ENCODE measurements around the gene FAM72B.
"Not testable (repeated sequence)": the region's sequence is repeated elsewhere in the genome, so short reads cannot be mapped to it uniquely, and the experiment has no call there.

DNA sequence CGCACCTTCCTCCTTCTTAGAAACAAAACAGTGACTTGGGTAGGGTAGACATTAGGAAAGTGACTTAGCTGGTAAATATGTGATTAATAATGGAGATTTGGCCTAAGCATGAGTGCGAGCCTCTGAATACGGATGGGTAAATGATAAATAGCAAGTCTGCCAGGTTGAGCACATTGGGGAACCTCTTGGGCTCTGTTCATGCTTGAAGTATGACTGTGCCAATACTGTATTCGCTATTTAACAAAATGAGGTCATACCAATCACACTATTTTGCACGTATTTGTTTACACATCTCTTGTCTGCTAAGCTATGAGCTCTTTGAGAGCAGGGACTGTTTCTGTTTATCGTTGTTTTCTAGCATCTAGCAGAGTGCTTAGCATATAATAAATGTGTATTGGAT lies 24.2 kb upstream of the FAM72B start:
- TF ChIP-seq, protein P1, sequence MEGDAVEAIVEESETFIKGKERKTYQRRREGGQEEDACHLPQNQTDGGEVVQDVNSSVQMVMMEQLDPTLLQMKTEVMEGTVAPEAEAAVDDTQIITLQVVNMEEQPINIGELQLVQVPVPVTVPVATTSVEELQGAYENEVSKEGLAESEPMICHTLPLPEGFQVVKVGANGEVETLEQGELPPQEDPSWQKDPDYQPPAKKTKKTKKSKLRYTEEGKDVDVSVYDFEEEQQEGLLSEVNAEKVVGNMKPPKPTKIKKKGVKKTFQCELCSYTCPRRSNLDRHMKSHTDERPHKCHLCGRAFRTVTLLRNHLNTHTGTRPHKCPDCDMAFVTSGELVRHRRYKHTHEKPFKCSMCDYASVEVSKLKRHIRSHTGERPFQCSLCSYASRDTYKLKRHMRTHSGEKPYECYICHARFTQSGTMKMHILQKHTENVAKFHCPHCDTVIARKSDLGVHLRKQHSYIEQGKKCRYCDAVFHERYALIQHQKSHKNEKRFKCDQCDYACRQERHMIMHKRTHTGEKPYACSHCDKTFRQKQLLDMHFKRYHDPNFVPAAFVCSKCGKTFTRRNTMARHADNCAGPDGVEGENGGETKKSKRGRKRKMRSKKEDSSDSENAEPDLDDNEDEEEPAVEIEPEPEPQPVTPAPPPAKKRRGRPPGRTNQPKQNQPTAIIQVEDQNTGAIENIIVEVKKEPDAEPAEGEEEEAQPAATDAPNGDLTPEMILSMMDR (conservative IDR thresholded peaks at IDR 0.05; ENCODE audit: low read depth in 2 of 2): not testable (repeated sequence)
- not testable (repeated sequence) for TF ChIP-seq POLR2AphosphoS5 (IDR thresholded peaks at IDR 0.05; ENCODE audit: low read depth); STAT1 (IDR thresholded peaks at IDR 0.05; ENCODE audit: unreplicated experiment)
- TF ChIP-seq, protein P2, sequence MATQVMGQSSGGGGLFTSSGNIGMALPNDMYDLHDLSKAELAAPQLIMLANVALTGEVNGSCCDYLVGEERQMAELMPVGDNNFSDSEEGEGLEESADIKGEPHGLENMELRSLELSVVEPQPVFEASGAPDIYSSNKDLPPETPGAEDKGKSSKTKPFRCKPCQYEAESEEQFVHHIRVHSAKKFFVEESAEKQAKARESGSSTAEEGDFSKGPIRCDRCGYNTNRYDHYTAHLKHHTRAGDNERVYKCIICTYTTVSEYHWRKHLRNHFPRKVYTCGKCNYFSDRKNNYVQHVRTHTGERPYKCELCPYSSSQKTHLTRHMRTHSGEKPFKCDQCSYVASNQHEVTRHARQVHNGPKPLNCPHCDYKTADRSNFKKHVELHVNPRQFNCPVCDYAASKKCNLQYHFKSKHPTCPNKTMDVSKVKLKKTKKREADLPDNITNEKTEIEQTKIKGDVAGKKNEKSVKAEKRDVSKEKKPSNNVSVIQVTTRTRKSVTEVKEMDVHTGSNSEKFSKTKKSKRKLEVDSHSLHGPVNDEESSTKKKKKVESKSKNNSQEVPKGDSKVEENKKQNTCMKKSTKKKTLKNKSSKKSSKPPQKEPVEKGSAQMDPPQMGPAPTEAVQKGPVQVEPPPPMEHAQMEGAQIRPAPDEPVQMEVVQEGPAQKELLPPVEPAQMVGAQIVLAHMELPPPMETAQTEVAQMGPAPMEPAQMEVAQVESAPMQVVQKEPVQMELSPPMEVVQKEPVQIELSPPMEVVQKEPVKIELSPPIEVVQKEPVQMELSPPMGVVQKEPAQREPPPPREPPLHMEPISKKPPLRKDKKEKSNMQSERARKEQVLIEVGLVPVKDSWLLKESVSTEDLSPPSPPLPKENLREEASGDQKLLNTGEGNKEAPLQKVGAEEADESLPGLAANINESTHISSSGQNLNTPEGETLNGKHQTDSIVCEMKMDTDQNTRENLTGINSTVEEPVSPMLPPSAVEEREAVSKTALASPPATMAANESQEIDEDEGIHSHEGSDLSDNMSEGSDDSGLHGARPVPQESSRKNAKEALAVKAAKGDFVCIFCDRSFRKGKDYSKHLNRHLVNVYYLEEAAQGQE (IDR thresholded peaks at IDR 0.05; ENCODE audit: unreplicated experiment): not testable (repeated sequence)

All from GM23338 (cell line).